GM21390 (cell line): Measurements from ENCODE around the gene CERS2.

Source experiments
- ATAC-seq: cut with Tn5 transposase; IDR thresholded peaks from one replicate; pipeline ENCODE4 v1.9.1; 2021; ENCODE audit not compliant: unreplicated experiment

CERS2 gene

GRCh38 chr1:150999051-150999674, 24.5 kb upstream of the CERS2 start:
- ATAC-seq = no peak

DNA sequence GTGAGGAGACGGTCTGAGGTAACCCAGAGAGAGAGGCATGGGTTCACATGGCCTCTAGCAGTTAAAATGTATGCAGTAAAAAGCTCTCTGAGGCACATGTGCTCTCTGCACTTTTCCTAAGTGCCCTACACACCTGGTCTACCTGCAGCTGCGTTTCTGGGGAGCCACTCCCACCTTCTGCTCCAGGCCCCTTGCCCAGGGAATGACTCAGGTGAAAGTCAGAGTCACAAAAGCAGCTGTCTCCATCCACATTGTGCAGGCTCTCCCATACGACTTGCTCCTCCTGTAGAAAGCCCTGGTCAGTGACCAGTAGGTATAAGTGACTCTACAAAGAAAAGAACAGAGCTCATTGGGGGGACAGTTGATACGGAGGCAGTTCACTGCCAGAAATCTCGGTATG, 23.3 kb upstream of the CERS2 start:
- no peak for ATAC-seq

- ATAC-seq = no peak
Measured at GRCh38 chr1:150997126-150997872, 22.7 kb upstream of the CERS2 start.

- ATAC-seq = no peak
Measured at GRCh38 chr1:150995896-150996295, 21.3 kb upstream of the CERS2 start.

DNA sequence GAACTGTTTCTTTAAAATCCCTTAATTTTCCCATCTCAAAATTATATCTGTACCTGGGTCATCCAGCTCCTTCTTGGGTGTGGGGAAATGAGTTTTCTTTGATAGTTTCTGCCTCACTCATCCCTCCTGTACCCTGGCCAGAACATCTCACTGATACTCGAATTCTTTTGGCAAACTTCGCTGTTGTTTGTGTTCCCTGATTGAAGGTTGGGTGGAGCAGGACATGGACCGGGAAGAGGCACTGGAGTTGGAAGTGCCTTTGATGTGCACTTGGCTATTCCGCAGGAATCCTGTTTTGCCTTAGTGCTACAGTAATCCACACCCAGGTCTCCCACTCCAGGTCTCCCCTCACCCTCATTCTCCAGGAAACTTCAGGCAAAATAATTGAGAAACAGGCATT, 20.8 kb upstream of the CERS2 start:
- ATAC-seq = no peak

GRCh38 chr1:150994248-150994647, 19.6 kb upstream of the CERS2 start:
- ATAC-seq = no peak

DNA sequence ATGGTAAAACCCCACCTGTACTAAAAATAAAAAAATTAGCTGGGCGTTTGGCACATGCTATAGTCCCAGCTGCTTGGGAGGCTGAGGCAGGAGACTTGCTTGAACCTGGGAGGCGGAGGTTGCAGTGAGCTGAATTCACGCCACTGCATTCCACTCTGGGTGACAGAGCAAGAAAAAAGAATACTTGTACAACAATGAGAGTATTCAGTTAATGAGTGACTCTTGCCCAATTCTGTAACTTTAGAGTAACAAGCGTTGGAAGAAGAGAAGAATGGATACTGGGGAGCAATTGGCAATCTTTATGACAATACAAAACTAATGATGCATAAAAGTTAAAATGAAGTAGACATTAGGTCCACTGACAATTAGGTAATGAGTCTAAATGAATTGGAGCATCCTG, 18.0 kb upstream of the CERS2 start:
- no peak for ATAC-seq

DNA sequence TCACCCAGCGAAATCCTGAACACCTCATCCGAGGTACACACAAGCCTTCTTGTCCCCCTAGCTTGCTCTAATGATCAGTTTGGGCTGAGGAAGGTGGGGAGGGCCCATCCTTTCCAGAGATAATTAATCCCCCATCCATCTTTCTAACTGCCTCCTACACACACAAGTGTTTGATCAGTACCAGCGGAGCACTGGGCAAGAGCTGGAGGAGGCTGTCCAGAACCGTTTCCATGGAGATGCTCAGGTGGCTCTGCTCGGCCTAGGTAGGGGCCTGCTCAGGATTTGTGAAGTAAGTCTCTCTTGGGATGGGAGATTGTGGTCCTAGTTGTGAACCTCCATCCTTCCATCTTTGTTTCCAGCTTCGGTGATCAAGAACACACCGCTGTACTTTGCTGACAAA, 13.3 kb upstream of the CERS2 start:
- no peak for ATAC-seq

- ATAC-seq = no peak
Measured at GRCh38 chr1:150985179-150985825, 10.7 kb upstream of the CERS2 start.

GRCh38 chr1:150981805-150982712, 7.4 kb upstream of the CERS2 start, which contains the start of gene ANXA9:
Gene ANXA9, plus strand, starts transcription at chr1:150982292. Its CDS starts 814 bp downstream, at chr1:150983106.
- ATAC-seq = no peak

- no peak for ATAC-seq
Measured at GRCh38 chr1:150981177-150981804, 6.7 kb upstream of the CERS2 start.

- ATAC-seq = peak; percentile 45
Measured at GRCh38 chr1:150979092-150980056, 4.7 kb upstream of the CERS2 start.

DNA sequence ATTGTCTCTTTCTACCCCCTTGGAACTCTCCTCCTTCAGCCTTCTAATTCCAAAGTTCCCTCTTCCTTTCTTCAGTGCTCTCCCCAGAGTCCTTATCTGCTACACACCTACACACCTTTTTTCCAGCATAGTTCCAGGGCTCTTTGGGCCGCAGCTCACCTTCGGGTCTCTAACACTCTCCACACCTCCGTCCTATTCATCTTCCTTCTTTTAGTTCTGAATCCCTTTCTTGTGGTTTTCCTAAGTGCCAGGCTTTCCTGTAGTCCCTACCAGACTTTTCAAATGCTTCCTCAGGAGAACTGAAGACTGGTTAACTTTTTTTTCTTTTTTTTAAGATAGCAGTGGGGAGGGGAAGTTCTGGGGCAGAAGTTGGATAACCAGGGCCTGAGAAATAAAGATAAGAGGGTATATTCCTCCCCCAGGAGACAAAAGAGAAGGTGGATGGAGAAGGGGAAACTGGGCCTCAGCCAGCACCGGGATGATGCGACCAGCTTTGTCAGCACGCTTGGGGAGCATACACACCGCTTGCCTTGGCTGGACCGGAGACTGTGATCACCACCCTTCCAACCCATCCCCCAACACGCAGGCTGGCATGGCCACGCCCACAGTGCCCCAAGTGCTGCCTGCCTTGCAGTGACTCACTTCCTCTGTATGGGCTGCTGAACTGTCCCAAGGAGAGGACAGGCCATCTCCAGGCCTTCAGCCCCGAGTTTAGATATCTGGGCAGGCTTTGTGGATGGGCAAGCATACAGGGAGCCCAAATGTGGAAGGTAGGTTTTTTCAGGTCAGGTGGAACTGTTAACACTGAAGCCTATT, 2.5 kb upstream of the CERS2 start:
- ATAC-seq = no peak

GRCh38 chr1:150976401-150976821, 1.8 kb upstream of the CERS2 start:
- ATAC-seq = no peak

DNA sequence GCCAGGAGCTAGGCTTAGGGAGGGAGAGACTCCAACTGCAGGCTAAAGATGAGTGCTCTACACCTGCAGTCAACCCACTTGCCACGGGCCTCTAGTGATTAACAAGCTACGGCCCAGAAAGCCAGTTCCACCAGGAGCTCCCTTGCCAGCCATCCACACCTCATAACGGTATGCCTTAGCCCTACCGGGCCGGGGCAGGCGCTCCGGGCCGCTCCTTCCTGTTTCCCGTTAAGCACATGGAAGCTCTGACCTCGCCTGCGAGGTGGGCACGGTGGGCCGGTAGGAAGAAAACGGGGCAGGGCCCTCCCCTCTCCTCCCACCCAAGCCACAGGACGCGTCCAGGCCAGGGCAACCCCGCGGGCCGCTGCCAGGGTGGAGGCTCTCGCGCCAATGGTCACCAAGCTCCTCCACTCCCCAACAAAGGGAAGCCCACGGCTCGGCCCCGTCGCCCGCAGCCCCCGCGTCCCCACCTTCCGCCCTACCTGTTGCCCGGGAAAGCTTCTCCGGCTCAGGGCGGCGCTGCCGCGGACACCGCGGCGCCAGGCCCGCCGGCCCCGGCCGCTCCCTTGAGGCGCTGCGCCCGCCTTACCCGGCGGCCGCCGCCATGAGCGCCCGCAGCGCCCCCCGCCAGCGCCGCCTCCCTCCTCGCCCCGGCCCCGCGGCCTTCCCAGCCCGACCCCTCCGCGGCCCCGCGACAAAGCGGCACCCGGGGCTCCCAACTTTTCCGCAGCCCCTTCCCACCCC, 627 bp downstream of the CERS2 start:
- peak; percentile 46 for ATAC-seq

GRCh38 chr1:150973258-150973835, 1.3 kb downstream of the CERS2 start:
- ATAC-seq = no peak

GRCh38 chr1:150972417-150972940, 2.2 kb downstream of the CERS2 start:
- no peak for ATAC-seq
